Daoy (cell line): ENCODE measurements around the gene NMT1. TPM values are rescaled to one million over a fixed set of nuclear protein-coding genes. Genes with fewer than 3 reads are reported as not detected.

Experiments used
- DNase-seq: peaks from one replicate; pipeline ENCODE4 v3.0.0-alpha.2; 2015; ENCODE audit warnings: low read depth
- total RNA-seq: library from RNA; depleted of rRNA; stranded (reverse); fragments of >200 nt; shearing (Covaris generic); gene quantifications from 2 replicates; pipeline ENCODE4 v1.2.3, GENCODE V29; 2014

NMT1 gene
- total RNA-seq, 1 experiment from 2014 or later: 112 TPM

DNA sequence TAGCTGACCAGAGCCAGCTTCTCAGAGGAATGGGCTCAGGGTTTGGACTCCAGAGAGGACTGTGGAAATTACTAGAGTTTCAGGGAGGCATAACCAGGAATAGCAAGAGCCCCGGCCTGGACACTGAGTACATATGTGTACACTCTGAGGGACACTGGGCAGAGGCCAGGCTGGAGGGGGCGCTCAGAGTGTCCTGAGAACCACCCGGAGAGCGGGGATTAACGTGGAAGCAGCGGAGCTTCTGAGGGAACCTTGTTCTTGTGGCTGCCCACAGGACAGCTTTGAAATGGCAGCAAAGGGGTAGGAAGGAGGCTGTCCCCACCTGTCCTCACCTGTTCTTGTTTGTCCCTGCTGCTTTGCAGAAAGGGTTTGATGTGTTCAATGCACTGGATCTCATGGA, 43.4 kb downstream of the NMT1 start:
- no peak for DNase-seq

- DNase-seq: no peak
Measured at GRCh38 chr17:45104907-45105624, 43.9 kb downstream of the NMT1 start.

DNA sequence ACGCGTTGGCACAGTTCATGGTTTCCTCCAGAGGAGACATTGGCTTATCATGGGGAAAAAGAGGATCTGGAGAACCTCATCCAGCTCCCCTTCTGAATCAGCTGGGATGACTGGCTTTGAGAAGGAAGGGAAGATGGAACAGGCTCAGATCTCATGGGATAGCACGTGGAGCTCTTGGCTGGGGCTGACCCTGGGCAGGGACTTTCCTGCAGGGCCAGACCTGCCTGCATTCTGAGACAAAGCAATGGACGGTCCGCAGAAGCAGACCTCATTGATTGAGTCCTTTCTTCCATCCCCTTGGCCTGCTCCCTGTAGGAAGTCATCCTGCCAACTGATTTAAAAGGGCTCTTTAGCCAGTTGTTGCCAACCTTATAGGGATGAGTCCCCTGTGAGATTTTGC, 45.0 kb downstream of the NMT1 start:
- no peak for DNase-seq

DNA sequence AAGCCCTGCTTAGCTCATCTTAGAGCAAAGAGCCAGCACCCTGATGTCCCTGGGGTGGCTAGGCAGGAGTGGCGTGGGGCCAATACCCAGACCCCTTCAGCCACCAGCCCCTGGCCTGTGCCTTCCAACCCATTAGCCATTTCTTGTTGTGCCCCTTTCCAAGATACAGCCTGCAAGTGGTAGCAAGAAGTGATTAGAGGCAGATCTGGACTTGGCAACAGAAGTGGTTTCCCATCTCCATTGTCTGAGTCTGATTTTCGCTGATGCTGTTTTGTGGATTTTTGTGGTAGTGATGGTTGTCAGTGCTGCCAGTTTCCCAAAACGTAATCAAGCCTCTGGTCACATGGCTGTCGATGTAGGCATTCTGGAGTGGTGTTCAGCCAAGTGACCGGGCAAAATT, 45.5 kb downstream of the NMT1 start:
- DNase-seq: no peak

DNA sequence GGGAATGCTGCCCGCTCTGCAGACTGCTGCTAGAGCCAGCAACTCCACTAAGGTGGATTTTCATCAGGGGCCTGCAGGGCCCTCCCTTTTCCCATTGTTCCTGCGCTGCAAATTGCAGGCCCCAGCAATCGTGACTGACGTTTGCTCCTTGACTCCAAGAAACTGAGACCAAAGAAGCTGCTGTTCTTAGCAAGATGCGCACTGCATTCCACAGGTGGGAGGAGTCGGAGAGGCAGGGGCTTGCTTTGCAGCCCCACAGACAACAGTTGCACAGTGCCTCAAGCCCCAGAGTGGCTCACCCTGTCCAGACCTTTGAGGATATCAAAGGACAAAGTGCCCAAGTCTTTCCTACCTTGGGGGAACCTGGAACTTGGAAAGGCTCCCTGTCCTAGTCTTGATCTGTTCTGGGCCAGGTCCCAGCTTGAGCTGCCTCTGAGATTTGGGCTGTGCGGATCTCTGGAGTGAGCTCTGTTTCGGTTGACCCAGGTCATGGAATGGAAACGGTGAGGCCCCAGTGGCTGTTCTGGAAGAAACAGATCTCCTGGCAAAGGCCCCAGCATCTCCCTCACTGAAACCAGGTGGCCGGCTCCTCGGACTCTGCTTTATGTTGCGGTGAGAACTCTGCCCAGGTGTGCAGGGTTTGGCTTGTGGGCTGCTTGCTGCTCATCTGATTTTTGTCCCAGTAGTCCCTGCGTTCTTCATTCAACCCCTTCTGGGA, 46.3 kb downstream of the NMT1 start:
- DNase-seq: no peak

DNA sequence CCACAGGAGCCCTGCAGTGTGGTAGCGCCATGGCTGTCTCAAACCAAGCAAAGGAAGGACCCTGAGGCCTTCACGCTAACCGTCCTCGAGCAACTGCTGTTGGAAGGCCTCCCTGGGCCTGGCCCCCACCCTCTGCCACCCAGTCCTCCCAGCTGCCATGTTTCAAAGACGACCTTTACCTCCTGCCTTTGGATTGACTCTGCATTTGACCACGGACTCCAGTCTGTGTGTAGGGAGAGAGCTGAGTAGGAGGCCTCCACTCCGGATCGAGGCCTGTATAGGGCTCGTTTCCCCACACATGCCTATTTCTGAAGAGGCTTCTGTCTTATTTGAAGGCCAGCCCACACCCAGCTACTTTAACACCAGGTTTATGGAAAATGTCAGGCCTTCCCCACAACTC, 46.9 kb downstream of the NMT1 start:
- no peak for DNase-seq

GRCh38 chr17:45108595-45109521, 47.7 kb downstream of the NMT1 start:
- no peak for DNase-seq

DNA sequence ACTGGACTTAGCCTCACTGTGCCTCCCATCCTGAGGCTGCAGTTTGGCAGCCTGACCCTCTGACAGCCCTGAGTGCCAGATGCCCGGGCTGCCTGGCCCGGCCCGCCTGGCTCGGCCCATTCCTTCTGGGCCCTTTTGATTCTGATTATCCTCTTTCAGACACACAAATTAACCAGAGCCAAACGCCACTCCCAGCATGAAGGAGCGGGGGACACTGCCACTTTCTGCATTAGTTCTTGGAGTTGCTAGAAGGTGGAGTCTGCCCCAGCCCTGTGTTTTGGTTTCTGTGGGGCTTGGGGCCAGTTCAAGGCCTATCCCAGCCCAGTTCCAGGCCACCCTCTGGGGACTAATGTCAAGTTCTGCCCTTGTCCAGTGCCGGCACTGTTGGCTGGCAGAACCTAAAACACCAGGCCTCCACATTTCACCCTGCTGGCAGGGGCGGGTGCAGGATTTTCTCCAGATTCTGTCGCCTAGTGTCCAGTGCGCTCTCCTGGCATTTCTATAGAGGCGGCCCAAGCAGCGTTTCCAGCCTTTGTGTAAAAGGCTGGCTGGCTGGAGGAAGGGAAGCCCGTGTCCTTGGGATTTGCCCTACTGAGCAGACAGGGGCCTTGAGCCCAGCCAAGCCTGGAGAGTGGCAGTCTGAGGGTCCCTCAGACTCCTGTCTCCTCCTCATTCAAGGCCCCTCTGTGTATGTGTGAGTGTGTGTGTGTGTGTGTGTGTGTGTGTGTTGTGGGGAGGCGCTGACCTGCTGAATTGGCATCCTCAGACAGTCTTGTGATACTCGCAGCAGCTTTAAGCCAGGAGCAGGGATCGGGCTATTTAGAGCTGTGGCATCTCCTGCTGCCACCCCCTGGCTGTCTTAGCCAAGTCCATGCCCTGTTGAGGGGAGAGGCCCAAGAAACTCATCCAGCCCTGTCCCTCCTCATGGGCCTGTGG, 49.8 kb downstream of the NMT1 start:
- DNase-seq: no peak

- DNase-seq: no peak
Measured at GRCh38 chr17:45111850-45112249, 50.7 kb downstream of the NMT1 start.

DNA sequence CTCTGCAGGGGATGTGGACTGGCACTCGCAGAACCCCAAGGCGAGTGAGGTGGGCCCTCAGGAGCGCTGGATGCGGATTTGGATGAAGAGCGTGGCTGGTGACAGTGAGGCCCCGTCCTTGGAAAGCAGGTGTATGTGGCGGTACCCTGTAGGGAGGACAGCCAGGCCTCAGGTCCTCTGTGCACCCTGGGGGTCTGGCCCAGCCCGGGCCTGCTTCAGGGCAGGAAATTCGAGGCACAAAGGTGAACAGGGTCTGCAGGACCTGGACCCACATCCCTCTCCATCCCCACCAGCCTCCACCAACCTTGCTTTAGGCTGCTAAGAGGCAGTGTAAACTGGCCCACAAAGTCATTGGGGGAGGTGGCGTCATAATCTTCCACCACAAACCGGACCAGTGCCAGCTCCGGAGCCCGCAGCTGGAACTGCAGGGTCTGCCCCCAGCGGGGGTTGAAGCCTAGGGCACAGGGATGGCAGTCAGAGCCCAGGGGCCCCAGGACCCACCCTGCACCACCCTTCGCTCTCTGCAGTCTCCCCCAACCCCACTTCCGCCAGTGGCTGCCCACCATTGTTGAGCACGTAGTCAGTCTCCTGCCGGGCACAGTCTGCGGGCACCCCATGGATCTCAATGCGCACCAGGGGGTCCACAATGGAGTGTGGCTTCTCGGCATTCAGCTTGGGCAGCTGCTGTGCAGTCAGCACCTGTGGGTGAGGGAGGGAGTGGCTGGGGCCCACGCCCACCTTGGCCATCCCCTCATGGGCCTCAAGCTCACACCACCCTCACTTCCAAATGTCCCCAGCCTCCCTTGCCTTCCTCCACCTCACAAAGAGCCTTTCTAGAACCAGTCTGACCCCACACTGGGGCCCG, 51.7 kb downstream of the NMT1 start:
- DNase-seq: no peak

DNA sequence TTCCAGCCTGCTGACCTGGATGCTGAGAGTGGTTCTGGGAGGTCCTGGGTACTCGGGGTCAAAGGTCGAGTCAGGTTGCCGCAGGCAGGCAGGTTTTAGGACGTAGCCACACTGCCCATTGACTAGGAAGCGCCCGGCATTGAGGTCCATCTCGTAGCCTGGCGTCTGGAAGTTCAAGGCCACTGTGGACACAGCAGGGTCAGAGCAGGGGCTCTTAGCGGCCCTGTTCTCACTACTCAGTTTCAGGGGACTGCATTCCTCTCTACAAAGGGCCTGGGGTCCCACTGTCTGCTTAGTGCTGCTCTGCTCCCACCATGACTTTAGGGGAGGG, 52.3 kb downstream of the NMT1 start:
- DNase-seq: no peak

- DNase-seq: no peak
Measured at GRCh38 chr17:45114117-45114932, 53.2 kb downstream of the NMT1 start.

GRCh38 chr17:45115015-45115625, 54.0 kb downstream of the NMT1 start:
- DNase-seq: no peak

GRCh38 chr17:45115871-45116270, 54.8 kb downstream of the NMT1 start:
- DNase-seq: no peak

DNA sequence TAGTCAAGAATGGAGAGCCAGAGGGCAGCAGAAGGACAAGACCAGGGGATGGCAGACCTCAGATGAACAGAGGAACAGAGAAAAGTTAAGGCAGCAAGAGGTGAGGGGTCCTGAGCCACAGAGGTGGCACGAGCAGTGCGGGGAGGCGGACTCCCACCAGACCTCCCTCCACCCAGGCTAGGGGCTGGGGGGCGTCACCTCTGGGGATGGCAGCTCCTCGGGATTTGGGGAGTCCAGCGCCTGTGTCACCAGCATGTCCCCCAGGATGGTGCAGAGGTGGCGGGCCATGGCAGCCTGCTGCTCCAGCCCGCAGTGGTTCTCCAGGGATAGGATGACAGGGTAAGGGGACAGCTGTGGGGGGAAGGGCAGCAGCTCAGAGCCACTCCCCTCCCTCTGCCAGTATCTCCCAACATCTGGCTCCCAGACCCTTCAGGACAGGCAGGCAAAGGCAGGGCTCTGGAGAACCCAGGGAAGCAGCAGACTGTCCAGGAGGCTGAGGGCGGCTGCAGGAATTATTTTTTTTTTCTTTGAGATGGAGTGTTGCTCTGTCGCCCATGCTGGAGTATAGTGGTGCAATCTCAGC, 55.4 kb downstream of the NMT1 start:
- DNase-seq: no peak

- no peak for DNase-seq
Measured at GRCh38 chr17:45117334-45117733, 56.2 kb downstream of the NMT1 start.

DNA sequence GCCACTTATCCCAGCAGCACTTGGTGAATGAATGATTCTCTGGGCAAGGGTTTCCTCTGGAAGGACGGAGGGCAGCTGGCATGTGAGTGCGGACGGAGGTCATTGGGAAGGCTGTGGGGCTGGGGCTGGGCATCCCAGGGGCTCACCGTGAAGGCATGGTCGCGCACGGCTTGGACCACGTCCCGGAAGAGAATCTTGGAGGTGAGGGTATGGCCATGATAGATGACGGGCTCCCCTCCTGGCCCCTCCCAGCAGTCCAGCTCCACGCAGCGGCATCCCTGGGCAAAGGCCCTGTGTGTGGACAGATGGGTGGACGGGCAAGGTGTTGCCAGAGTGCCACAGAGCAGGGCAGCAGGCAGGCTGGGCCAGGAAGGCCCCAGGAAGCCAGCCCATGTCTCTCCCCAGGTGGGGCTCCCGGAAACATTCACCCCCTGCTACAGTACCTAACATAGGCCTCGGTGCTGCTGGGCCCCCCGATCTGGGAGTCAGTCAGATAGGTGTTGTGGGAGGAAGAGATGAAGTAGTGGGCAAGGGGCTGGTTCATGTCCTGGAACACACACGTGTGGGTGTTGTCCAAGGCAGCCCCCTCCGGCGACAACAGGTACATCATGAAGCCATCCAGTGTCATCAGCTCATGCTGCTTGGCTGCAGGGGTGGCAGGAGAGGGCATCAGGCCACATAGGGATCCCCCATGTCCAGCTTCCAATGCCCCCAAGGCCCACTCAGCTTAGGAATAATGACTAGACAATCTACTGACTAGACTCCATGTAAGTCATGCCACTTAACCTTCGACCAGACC, 56.9 kb downstream of the NMT1 start:
- no peak for DNase-seq

DNA sequence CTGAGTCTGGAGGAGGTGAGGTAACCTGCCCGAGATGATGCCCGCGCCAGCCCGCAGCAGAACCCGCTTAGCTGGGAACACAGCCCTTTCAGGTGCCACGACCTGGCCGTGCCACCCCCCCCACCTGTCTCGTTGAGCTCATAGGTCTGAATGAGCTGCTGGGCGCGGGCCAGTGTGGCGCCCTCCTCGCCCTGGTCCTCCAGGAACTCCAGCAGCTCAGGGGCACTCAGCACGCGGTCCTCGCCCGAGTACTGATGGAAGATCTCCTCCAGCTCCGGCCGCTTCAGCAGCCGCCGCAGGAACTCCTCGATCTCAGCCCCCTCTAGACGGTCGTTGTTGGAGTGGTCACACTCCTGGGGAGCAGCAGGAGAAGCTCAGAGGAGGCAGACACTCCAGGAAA, 57.6 kb downstream of the NMT1 start:
- no peak for DNase-seq
